Endothelial cell (in vitro differentiated cells): Measurements from ENCODE around the gene RCC1. TPM values are rescaled to one million over a fixed set of nuclear protein-coding genes. Genes with fewer than 3 reads are reported as not detected.
"Not testable (repeated sequence)": the region's sequence is repeated elsewhere in the genome, so short reads cannot be mapped to it uniquely, and the experiment has no call there.

Source experiments
- DNase-seq: peaks from one replicate; pipeline ENCODE4 v3.0.0; 2021; ENCODE audit warnings: low spot score
- H3K27ac Mint-ChIP-seq: one replicate; pipeline ENCODE4 v1.8.0; 2021; ENCODE audit warnings: mixed read lengths, inconsistent platforms; ENCODE audit not compliant: unreplicated experiment
- H3K27me3 Mint-ChIP-seq: one replicate; pipeline ENCODE4 v1.8.0; 2021; ENCODE audit warnings: mild to moderate bottlenecking, moderate library complexity, mixed read lengths, inconsistent platforms; ENCODE audit not compliant: unreplicated experiment
- H3K36me3 Mint-ChIP-seq: one replicate; pipeline ENCODE4 v1.8.0; 2021; ENCODE audit warnings: mild to moderate bottlenecking, low read depth, mixed read lengths, inconsistent platforms; ENCODE audit not compliant: unreplicated experiment
- H3K4me1 Mint-ChIP-seq: one replicate; pipeline ENCODE4 v1.8.0; 2021; ENCODE audit warnings: mild to moderate bottlenecking, mixed read lengths, inconsistent platforms; ENCODE audit not compliant: unreplicated experiment
- H3K4me3 Mint-ChIP-seq: one replicate; pipeline ENCODE4 v1.8.0; 2021; ENCODE audit warnings: mild to moderate bottlenecking, mixed read lengths, inconsistent platforms; ENCODE audit not compliant: unreplicated experiment
- H3K9me3 Mint-ChIP-seq: one replicate; pipeline ENCODE4 v1.8.0; 2021; ENCODE audit warnings: mixed read lengths, inconsistent platforms; ENCODE audit not compliant: unreplicated experiment
- total RNA-seq: library from RNA; stranded (reverse); fragmentation: NEBNext Ultra II Directional; extraction: Animal tissue kit (Norgen Biotek cat#: 25700); gene quantifications from one replicate; pipeline ENCODE4 v1.2.1, GENCODE V29; 2021; ENCODE audit not compliant: unreplicated experiment
- TF ChIP-seq, protein P1 (sequence below): fragments of 200-600 bp; sonication (generic); IDR thresholded peaks from one replicate; pipeline ENCODE4 v1.5.0; 2021; ENCODE audit warnings: antibody characterized with exemption; ENCODE audit not compliant: unreplicated experiment

RCC1 gene
- total RNA-seq, 1 donor from 2014 or later = 21.9 TPM

DNA sequence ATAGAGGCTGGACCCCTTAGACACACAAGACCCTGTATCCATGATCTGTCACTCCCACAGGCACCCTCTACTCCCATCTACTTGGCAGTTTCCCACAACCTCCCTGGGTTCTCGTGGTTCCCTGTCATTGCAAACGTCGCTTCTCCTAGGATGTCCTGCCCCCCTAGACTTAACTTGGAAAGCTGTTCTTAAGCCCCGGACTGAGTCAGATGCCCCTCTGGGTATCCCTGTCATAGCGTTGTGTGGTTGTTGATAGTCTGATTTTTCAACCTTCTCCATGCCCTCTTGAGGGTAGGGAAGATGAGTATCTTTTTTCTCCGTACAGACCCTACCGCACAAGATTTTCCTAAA lies 11.8 kb downstream of the RCC1 start:
- Mint-ChIP-seq H3K4me3 (peak overlapping the region; percentile 66), H3K27me3 (peaks cover 10% of the 10 kb centered on the region), H3K4me1 (peaks cover 10% of the 10 kb centered on the region), H3K27ac (peak overlapping the region; percentile 74), H3K36me3 (peaks cover 8% of the 10 kb centered on the region), H3K9me3 (no peaks in the 10 kb centered on the region)
- no peak for DNase-seq
- TF ChIP-seq, protein P1, sequence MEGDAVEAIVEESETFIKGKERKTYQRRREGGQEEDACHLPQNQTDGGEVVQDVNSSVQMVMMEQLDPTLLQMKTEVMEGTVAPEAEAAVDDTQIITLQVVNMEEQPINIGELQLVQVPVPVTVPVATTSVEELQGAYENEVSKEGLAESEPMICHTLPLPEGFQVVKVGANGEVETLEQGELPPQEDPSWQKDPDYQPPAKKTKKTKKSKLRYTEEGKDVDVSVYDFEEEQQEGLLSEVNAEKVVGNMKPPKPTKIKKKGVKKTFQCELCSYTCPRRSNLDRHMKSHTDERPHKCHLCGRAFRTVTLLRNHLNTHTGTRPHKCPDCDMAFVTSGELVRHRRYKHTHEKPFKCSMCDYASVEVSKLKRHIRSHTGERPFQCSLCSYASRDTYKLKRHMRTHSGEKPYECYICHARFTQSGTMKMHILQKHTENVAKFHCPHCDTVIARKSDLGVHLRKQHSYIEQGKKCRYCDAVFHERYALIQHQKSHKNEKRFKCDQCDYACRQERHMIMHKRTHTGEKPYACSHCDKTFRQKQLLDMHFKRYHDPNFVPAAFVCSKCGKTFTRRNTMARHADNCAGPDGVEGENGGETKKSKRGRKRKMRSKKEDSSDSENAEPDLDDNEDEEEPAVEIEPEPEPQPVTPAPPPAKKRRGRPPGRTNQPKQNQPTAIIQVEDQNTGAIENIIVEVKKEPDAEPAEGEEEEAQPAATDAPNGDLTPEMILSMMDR = no peak

DNA sequence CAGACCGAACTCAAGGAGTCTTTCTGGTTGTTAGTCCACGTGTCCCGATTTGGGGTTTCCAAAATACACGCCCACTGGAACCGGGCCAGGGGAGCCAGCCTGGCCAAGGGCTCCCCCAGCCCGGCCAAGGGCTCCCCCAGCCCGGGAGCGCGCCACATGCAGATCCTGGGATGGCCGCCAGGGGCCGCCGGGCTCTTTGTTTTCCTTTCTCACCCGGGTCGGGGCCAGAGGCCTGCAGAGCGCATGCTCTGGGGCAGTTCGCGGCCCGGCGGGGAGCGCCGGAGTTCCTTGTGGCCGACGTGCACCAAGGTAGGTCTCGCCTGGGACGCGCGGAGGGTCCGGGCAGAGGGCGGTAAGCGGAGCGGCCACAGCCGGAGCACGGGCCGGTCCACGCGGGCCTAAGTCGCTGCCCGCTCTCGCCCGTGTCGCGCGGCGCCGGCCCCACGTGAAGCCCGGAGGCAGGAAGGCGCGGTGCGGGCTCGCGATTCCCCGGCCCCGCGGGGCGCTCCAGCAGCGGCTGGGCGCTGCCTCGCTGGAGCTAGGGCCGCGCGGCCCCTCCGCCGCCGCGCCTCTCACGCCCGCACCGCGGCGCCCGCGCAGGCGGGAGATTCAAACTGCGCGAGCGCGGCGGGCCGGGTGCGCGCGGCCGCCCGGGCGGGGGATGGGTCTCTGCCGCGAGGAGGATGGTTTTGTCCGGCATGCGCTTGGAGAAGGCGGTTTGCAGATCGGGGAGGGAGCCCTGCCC lies 12.3 kb downstream of the RCC1 start:
- Mint-ChIP-seq H3K27me3 (peaks cover 11% of the 10 kb centered on the region), H3K4me1 (peaks cover 10% of the 10 kb centered on the region), H3K9me3 (no peaks in the 10 kb centered on the region), H3K36me3 (peaks cover 7% of the 10 kb centered on the region), H3K27ac (peak overlapping the region; percentile 68), H3K4me3 (peak overlapping the region; percentile 85)
- peak; percentile 92 for DNase-seq
- TF ChIP-seq, protein P1 = peak; percentile 99

DNA sequence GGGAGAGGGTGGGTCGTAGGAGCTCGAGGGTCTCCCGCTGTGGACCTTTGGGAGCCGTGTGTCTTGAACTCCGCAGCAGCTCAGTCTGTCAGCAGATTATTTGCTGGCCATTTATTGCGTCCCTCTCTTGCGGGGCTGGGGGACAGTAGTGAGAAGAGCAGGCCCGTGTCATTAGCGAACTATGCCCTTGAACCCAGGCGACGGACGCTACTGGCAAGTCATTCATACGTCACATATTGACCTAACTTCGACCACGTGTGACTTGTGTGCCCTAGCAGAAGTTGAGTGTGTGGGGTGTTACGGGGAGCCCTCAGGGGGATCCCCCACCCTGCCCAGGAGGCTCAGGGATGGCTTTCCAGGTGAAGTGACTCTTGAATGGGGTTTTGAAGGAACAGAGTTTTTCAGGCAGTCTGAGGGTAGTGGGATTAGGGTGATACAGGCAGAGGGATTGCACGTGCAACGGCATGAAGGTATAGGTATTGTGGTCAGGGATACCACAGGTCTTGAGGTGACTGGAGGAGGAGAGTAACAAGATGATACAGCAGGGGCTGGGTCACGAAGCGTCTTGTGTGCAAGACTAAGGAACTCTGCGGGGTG lies 13.0 kb downstream of the RCC1 start:
- H3K36me3 Mint-ChIP-seq = peaks cover 7% of the 10 kb centered on the region
- H3K4me1 Mint-ChIP-seq = peaks cover 10% of the 10 kb centered on the region
- TF ChIP-seq, protein P1 = no peak
- H3K9me3 Mint-ChIP-seq = no peaks in the 10 kb centered on the region
- DNase-seq = no peak
- peak overlapping the region; percentile 68 for H3K27ac Mint-ChIP-seq
- H3K27me3 Mint-ChIP-seq = peaks cover 13% of the 10 kb centered on the region
- peak overlapping the region; percentile 85 for H3K4me3 Mint-ChIP-seq

DNA sequence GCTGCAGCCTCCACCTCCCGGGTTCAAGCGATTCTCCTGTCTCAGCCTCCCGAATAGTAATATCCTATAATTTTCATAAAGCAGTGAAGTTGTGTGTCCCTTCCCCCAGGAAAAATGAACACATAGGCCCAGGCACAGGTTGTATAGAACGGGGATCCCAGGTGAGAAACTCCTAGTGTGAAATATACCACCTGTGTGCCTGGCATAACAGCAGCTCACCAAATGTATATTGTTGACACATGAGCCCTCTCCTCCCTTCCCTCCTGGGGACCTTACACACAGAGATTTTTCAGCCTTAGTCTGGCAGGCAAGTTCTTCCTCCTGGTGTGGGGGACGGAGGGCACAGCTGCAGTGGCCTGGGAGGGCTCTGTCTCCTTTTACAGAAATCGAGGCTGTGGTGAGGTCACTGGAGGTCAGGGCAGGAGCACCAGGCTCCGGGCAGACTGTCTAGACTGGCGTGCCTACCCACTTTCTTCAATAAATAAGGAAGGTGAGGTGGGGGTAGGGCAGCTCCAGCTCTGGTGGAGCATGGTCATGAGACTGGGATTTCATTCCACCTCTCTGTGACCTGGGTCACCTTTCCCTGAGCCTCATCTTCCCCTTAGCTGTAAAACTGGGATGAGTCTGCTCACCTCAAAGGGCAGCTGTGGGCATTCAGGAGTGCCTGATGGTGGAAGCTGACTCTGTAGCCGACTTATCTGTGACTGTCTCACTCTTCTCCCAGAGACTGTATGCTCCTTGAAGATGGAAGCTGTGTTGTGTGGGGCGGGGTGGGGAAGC lies 14.3 kb downstream of the RCC1 start:
- peak overlapping the region; percentile 42 for H3K4me3 Mint-ChIP-seq
- H3K27me3 Mint-ChIP-seq = peaks cover 13% of the 10 kb centered on the region
- peaks cover 7% of the 10 kb centered on the region for H3K36me3 Mint-ChIP-seq
- H3K27ac Mint-ChIP-seq = no peak overlapping the region
- peaks cover 15% of the 10 kb centered on the region for H3K4me1 Mint-ChIP-seq
- H3K9me3 Mint-ChIP-seq = no peaks in the 10 kb centered on the region
- DNase-seq = no peak
- TF ChIP-seq, protein P1 = no peak

DNA sequence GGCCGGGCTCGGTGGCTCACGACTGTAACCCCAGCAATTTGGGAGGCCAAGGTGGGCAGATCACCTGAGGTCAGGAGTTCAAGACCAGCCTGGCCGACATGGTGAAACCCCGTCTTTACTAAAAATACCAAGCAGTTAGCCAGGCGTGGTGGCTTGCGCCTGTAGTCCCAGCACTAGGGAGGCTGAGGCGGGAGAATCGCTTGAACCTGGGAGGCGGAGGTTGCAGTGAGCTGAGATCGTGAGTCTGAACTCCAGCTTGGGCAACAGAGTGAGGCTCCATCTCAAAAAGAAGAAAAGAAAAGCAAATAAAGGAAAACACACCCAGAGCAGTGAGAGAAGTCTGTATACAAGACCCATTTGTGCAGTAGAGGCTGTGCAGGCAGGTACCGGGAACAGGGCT lies 15.0 kb downstream of the RCC1 start:
- H3K4me1 Mint-ChIP-seq = peaks cover 15% of the 10 kb centered on the region
- H3K27ac Mint-ChIP-seq, H3K9me3 Mint-ChIP-seq, H3K4me3 Mint-ChIP-seq, DNase-seq, H3K36me3 Mint-ChIP-seq: not testable (repeated sequence)
- peaks cover 13% of the 10 kb centered on the region for H3K27me3 Mint-ChIP-seq
